GM12865 (cell line): ENCODE measurements around the gene KCND3.

Source experiments
- DNase-seq: peaks from one replicate; pipeline ENCODE4 v3.0.0; 2010; ENCODE audit warnings: low read depth
- H3K4me3 ChIP-seq: 2 replicates; pipeline ENCODE4 v1.5.1; 2011; ENCODE audit warnings: mild to moderate bottlenecking, low read depth, low read length, control low read depth
- CTCF ChIP-seq: IDR thresholded peaks from 2 replicates; pipeline ENCODE4 v1.5.1; 2011; ENCODE audit warnings: low read length, control low read depth, low read depth, inconsistent platforms; ENCODE audit not compliant: insufficient read depth; ENCODE audit errors: missing control alignments

The KCND3 gene

GRCh38 chr1:111956155-111956771 lies 33.2 kb downstream of the KCND3 start:
- no peak for DNase-seq

GRCh38 chr1:111955755-111956154 lies 33.7 kb downstream of the KCND3 start:
- no peak for TF ChIP-seq CTCF
- no peak for DNase-seq
- no peak overlapping the region for H3K4me3 ChIP-seq

More at GRCh38 chr1:111956155-111956771, 33.2 kb downstream of the KCND3 start:
- no peak overlapping the region for H3K4me3 ChIP-seq
- no peak for TF ChIP-seq CTCF

- no peak overlapping the region for H3K4me3 ChIP-seq
- DNase-seq, result no peak
- TF ChIP-seq CTCF, result no peak
Measured at GRCh38 chr1:111953797-111954196, 35.7 kb downstream of the KCND3 start.

GRCh38 chr1:111952125-111952657 lies 37.3 kb downstream of the KCND3 start:
- TF ChIP-seq CTCF, result no peak
- DNase-seq, result no peak
- no peak overlapping the region for H3K4me3 ChIP-seq

- no peak for DNase-seq
- no peak for TF ChIP-seq CTCF
- no peak overlapping the region for H3K4me3 ChIP-seq
Measured at GRCh38 chr1:111948209-111949171, 41.0 kb downstream of the KCND3 start.

- no peak for TF ChIP-seq CTCF
- H3K4me3 ChIP-seq, result no peak overlapping the region
- no peak for DNase-seq
Measured at GRCh38 chr1:111943846-111944749, 45.4 kb downstream of the KCND3 start.
